Subcutaneous abdominal adipose tissue (tissue), 5 donors: ENCODE data around the gene RRP1B.
"Not testable (repeated sequence)": the region's sequence is repeated elsewhere in the genome, so short reads cannot be mapped to it uniquely, and the experiment has no call there.

Experiments used
- H3K27ac ChIP-seq: one replicate; pipeline ENCODE4 v1.7.0; 2013; ENCODE audit warnings: low read depth, mild to moderate bottlenecking, inconsistent platforms, low read length, moderate library complexity
- H3K27me3 ChIP-seq, 5 donors: one replicate each; pipeline ENCODE4 v1.7.0; 2013; ENCODE audit warnings: low read length in 5 of 5, inconsistent platforms in 1 of 5; ENCODE audit not compliant: control insufficient read depth in 5 of 5, insufficient read depth in 4 of 5
- H3K36me3 ChIP-seq, 5 donors: one replicate each; pipeline ENCODE4 v1.7.0; 2013; ENCODE audit warnings: low read length in 5 of 5; ENCODE audit not compliant: control insufficient read depth in 5 of 5, insufficient read depth in 5 of 5
- H3K4me1 ChIP-seq, 5 donors: one replicate each; pipeline ENCODE4 v1.7.0; 2013; ENCODE audit warnings: low read length in 5 of 5, mild to moderate bottlenecking in 3 of 5, moderate library complexity in 1 of 5; ENCODE audit not compliant: control insufficient read depth in 5 of 5, insufficient read depth in 5 of 5
- H3K4me3 ChIP-seq, 5 donors: one replicate each; pipeline ENCODE4 v1.7.0; 2013; ENCODE audit warnings: low read length in 5 of 5, low read depth in 1 of 5
- H3K9ac ChIP-seq, 5 donors: one replicate each; pipeline ENCODE4 v1.7.0; 2013; ENCODE audit warnings: low read length in 5 of 5, mild to moderate bottlenecking in 4 of 5, moderate library complexity in 3 of 5
- H3K9me3 ChIP-seq, 5 donors: one replicate each; pipeline ENCODE4 v1.7.0; 2013; ENCODE audit warnings: low read length in 5 of 5; ENCODE audit not compliant: control insufficient read depth in 5 of 5
- donor health status: healthy.
- donor health status: healthy.
- donor health status: healthy.
- donor health status: healthy.
- donor health status: healthy.

The RRP1B gene

GRCh38 chr21:43708745-43709381, 49.5 kb downstream of the RRP1B start:
- Histone ChIP-seq H3K9me3 (peaks cover 0 to 3% (median 0%) of the 10 kb centered on the region in 5 donors), H3K27ac (no peak overlapping the region), H3K4me3 (no peak overlapping the region), H3K27me3 (no peaks in the 10 kb centered on the region), H3K9ac (no peak overlapping the region), H3K36me3 (no peaks in the 10 kb centered on the region), H3K4me1 (peaks cover 0 to 30% (median 18%) of the 10 kb centered on the region in 5 donors)

- Histone ChIP-seq H3K4me3 (no peak overlapping the region), H3K36me3 (no peaks in the 10 kb centered on the region), H3K27me3 (no peaks in the 10 kb centered on the region), H3K9ac (peak overlapping the region in 1 of 5 donors; percentile 16), H3K27ac (peak overlapping the region; percentile 82), H3K9me3 (peaks cover 0 to 3% (median 0%) of the 10 kb centered on the region in 5 donors), H3K4me1 (peaks cover 0 to 26% (median 15%) of the 10 kb centered on the region in 5 donors)
Observed at GRCh38 chr21:43712268-43712942, 53.0 kb downstream of the RRP1B start.

- H3K27ac ChIP-seq, result peak overlapping the region; percentile 82
- H3K9me3 ChIP-seq, H3K4me3 ChIP-seq, H3K27me3 ChIP-seq, H3K9ac ChIP-seq, H3K36me3 ChIP-seq: not testable (repeated sequence)
- H3K4me1 ChIP-seq, result peaks cover 0 to 28% (median 17%) of the 10 kb centered on the region in 5 donors
Observed at GRCh38 chr21:43713123-43713522, 53.8 kb downstream of the RRP1B start.

GRCh38 chr21:43716376-43717165, 57.2 kb downstream of the RRP1B start:
- peaks cover 7 to 43% (median 39%) of the 10 kb centered on the region in 5 donors for H3K4me1 ChIP-seq
- no peaks in the 10 kb centered on the region for H3K36me3 ChIP-seq
- H3K4me3 ChIP-seq, result no peak overlapping the region
- H3K27me3 ChIP-seq, result no peaks in the 10 kb centered on the region
- H3K9ac ChIP-seq, result no peak overlapping the region
- no peaks in the 10 kb centered on the region for H3K9me3 ChIP-seq
- H3K27ac ChIP-seq, result no peak overlapping the region

GRCh38 chr21:43717166-43717853, 58.0 kb downstream of the RRP1B start:
- no peaks in the 10 kb centered on the region for H3K9me3 ChIP-seq
- H3K36me3 ChIP-seq, result no peaks in the 10 kb centered on the region
- H3K27me3 ChIP-seq, result no peaks in the 10 kb centered on the region
- H3K9ac ChIP-seq, result no peak overlapping the region
- H3K4me3 ChIP-seq, result no peak overlapping the region
- H3K27ac ChIP-seq, result no peak overlapping the region
- H3K4me1 ChIP-seq, result peaks cover 9 to 43% (median 40%) of the 10 kb centered on the region in 5 donors

GRCh38 chr21:43717967-43718871, 58.9 kb downstream of the RRP1B start:
- peaks cover 0 to under 1% (median 0%) of the 10 kb centered on the region in 5 donors for H3K36me3 ChIP-seq
- no peaks in the 10 kb centered on the region for H3K27me3 ChIP-seq
- no peaks in the 10 kb centered on the region for H3K9me3 ChIP-seq
- no peak overlapping the region for H3K27ac ChIP-seq
- peaks cover 9 to 41% (median 33%) of the 10 kb centered on the region in 5 donors for H3K4me1 ChIP-seq
- peak overlapping the region in 3 of 5 donors; percentile 43 to 86 (median 62) for H3K9ac ChIP-seq
- peak overlapping the region in 4 of 5 donors; percentile 86 to 97 (median 92) for H3K4me3 ChIP-seq

GRCh38 chr21:43718872-43719747, 59.8 kb downstream of the RRP1B start, which contains the start of gene PDXK:
PDXK (plus strand) TSS chr21:43719129; CDS start chr21:43719295, 166 bp downstream.
- Histone ChIP-seq H3K9ac (peak within 1 kb of the TSS; percentile 79 to 93 (median 86)), H3K27ac (peak within 1 kb of the TSS; percentile 84), H3K27me3 (no peaks in the 10 kb centered on the region), H3K4me1 (peaks cover 9 to 48% (median 42%) of the 10 kb centered on the region in 5 donors), H3K4me3 (peak within 1 kb of the TSS; percentile 77 to 97 (median 90)), H3K36me3 (peaks cover 0 to 10% (median 6%) of the 10 kb centered on the region in 5 donors), H3K9me3 (no peaks in the 10 kb centered on the region)

- no peaks in the 10 kb centered on the region for H3K9me3 ChIP-seq
- H3K4me3 ChIP-seq, result peak overlapping the region; percentile 86 to 97 (median 90)
- H3K36me3 ChIP-seq, result peaks cover 0 to 12% (median 9%) of the 10 kb centered on the region in 5 donors
- peak overlapping the region; percentile 79 to 93 (median 86) for H3K9ac ChIP-seq
- H3K4me1 ChIP-seq, result peaks cover 9 to 54% (median 47%) of the 10 kb centered on the region in 5 donors
- peak overlapping the region; percentile 84 for H3K27ac ChIP-seq
- H3K27me3 ChIP-seq, result no peaks in the 10 kb centered on the region
Observed at GRCh38 chr21:43719748-43720538, 60.6 kb downstream of the RRP1B start.
